ENCODE measurements around the gene DPP6.
"Not testable (repeated sequence)": the region's sequence is repeated elsewhere in the genome, so short reads cannot be mapped to it uniquely, and the experiment has no call there.

GRCh38 chr7:154109615-154110014, 57.4 kb downstream of the DPP6 start:
- TF ChIP-seq CTCF, EZH2phosphoT487 (IDR thresholded peaks at IDR 0.05): not testable (repeated sequence)

Data from neural progenitor cell (in vitro differentiated cells).